H9 (cell line): Measurements from ENCODE around the gene COG4. TPM values are rescaled to one million over a fixed set of nuclear protein-coding genes. Genes with fewer than 3 reads are reported as not detected.
A peak's percentile ranks its signal among the peaks of the same experiment; 100 is the strongest.

Experiments used
- DNase-seq: peaks from one replicate; pipeline ENCODE4 v3.0.0-alpha.2; 2017
- H2AFZ ChIP-seq: one replicate; pipeline ENCODE4 v1.6.1; 2013; ENCODE audit warnings: mild to moderate bottlenecking, low read length, control low read depth, moderate library complexity
- H2AK5ac ChIP-seq: 2 replicates; pipeline ENCODE4 v1.6.1; 2013; ENCODE audit warnings: low read length, control low read depth, mixed read lengths; ENCODE audit not compliant: insufficient read length
- H2BK120ac ChIP-seq: one replicate; pipeline ENCODE4 v1.6.1; 2013; ENCODE audit warnings: low read depth, mild to moderate bottlenecking, low read length, control low read depth, inconsistent platforms; ENCODE audit not compliant: poor library complexity, severe bottlenecking
- H2BK12ac ChIP-seq: 2 replicates; pipeline ENCODE4 v1.6.1; 2013; ENCODE audit warnings: low read length, control low read depth, mixed read lengths, low read depth; ENCODE audit not compliant: insufficient read length
- H2BK15ac ChIP-seq: 2 replicates; pipeline ENCODE4 v1.6.1; 2013; ENCODE audit warnings: low read depth, low read length, control low read depth
- H2BK20ac ChIP-seq: one replicate; pipeline ENCODE4 v1.6.1; 2013; ENCODE audit warnings: low read depth, mild to moderate bottlenecking, low read length, control low read depth, inconsistent platforms; ENCODE audit not compliant: poor library complexity, severe bottlenecking
- H2BK5ac ChIP-seq: 2 replicates; pipeline ENCODE4 v1.6.1; 2013; ENCODE audit warnings: low read length, control low read depth, mixed read lengths; ENCODE audit not compliant: insufficient read length
- H3K14ac ChIP-seq: 2 replicates; pipeline ENCODE4 v1.6.1; 2013; ENCODE audit warnings: low read length, control low read depth; ENCODE audit not compliant: insufficient read depth
- H3K18ac ChIP-seq: 2 replicates; pipeline ENCODE4 v1.6.1; 2013; ENCODE audit warnings: low read depth, mild to moderate bottlenecking, mixed read lengths, low read length, control low read depth; ENCODE audit not compliant: insufficient read length
- H3K23ac ChIP-seq: 2 replicates; pipeline ENCODE4 v1.6.1; 2013; ENCODE audit warnings: low read length, control low read depth, mixed read lengths, low read depth; ENCODE audit not compliant: insufficient read length
- H3K23me2 ChIP-seq: 2 replicates; pipeline ENCODE4 v1.6.1; 2013; ENCODE audit warnings: low read depth, mild to moderate bottlenecking, mixed read lengths, low read length, control low read depth; ENCODE audit not compliant: insufficient read length, poor library complexity, severe bottlenecking
- H3K27ac ChIP-seq: 2 replicates; pipeline ENCODE4 v1.5.1; 2013; ENCODE audit warnings: low read length, control low read depth, mixed read lengths, low read depth; ENCODE audit not compliant: insufficient read length
- H3K27me3 ChIP-seq: 2 replicates; pipeline ENCODE4 v1.6.1; 2013; ENCODE audit warnings: low read length, control low read depth, inconsistent platforms; ENCODE audit not compliant: insufficient read depth
- H3K4ac ChIP-seq: 2 replicates; pipeline ENCODE4 v1.6.1; 2013; ENCODE audit warnings: low read depth, mild to moderate bottlenecking, control low read depth, inconsistent platforms, low read length, moderate library complexity
- H3K4me1 ChIP-seq: 2 replicates; pipeline ENCODE4 v1.6.1; 2013; ENCODE audit warnings: low read length, control low read depth, inconsistent platforms; ENCODE audit not compliant: insufficient read depth
- H3K4me2 ChIP-seq: 2 replicates; pipeline ENCODE4 v1.6.1; 2013; ENCODE audit warnings: low read length, control low read depth, mixed read lengths; ENCODE audit not compliant: insufficient read length, insufficient read depth
- H3K56ac ChIP-seq: 2 replicates; pipeline ENCODE4 v1.6.1; 2013; ENCODE audit warnings: low read depth, mild to moderate bottlenecking, mixed read lengths, low read length, control low read depth; ENCODE audit not compliant: insufficient read length
- H3K79me1 ChIP-seq: 2 replicates; pipeline ENCODE4 v1.6.1; 2013; ENCODE audit warnings: low read depth, mild to moderate bottlenecking, moderate library complexity, low read length, control low read depth, inconsistent platforms; ENCODE audit not compliant: insufficient read depth, poor library complexity, severe bottlenecking
- H3K79me2 ChIP-seq: 2 replicates; pipeline ENCODE4 v1.6.1; 2013; ENCODE audit warnings: low read length, control low read depth, inconsistent platforms; ENCODE audit not compliant: insufficient read depth
- H3K9ac ChIP-seq: 2 replicates; pipeline ENCODE4 v1.6.1; 2013; ENCODE audit warnings: low read length, control low read depth, mixed read lengths; ENCODE audit not compliant: insufficient read length; ENCODE audit errors: extremely low read depth
- H3K9me3 ChIP-seq: one replicate; pipeline ENCODE4 v1.6.1; 2013; ENCODE audit warnings: low read depth, low read length, inconsistent platforms; ENCODE audit not compliant: control insufficient read depth
- H3T11ph ChIP-seq: one replicate; pipeline ENCODE4 v1.6.1; 2013; ENCODE audit warnings: mild to moderate bottlenecking, low read length, control low read depth, inconsistent platforms
- H4K20me1 ChIP-seq: one replicate; pipeline ENCODE4 v1.6.1; 2013; ENCODE audit not compliant: control insufficient read depth, insufficient read length, insufficient read depth
- H4K5ac ChIP-seq: 2 replicates; pipeline ENCODE4 v1.6.1; 2013; ENCODE audit warnings: low read depth, mild to moderate bottlenecking, mixed read lengths, low read length, control low read depth; ENCODE audit not compliant: insufficient read length
- H4K8ac ChIP-seq: replicated peaks from 2 replicates; pipeline ENCODE4 v1.6.1; 2013; ENCODE audit warnings: low read length, control low read depth, mixed read lengths, low read depth; ENCODE audit not compliant: insufficient read length
- H4K91ac ChIP-seq: 2 replicates; pipeline ENCODE4 v1.6.1; 2013; ENCODE audit warnings: low read depth, mild to moderate bottlenecking, moderate library complexity, mixed read lengths, low read length, control low read depth; ENCODE audit not compliant: insufficient read length
- H3K27ac Mint-ChIP-seq, 3 experiments: 2 replicates in 2 of 3; 3 replicates in 1 of 3; pipeline ENCODE4 v1.8.0; 2020 to 2021; ENCODE audit warnings: mixed read lengths in 3 of 3, mild to moderate bottlenecking in 1 of 3, moderate library complexity in 1 of 3
- H3K27me3 Mint-ChIP-seq: 2 replicates; pipeline ENCODE4 v1.8.0; 2021; ENCODE audit warnings: low read depth, mild to moderate bottlenecking, moderate library complexity, mixed read lengths
- H3K36me3 Mint-ChIP-seq, 3 experiments: 2 replicates in 2 of 3; 3 replicates in 1 of 3; pipeline ENCODE4 v1.8.0; 2020 to 2021; ENCODE audit warnings: low read depth in 3 of 3, mixed read lengths in 3 of 3; ENCODE audit not compliant: insufficient read depth in 1 of 3
- H3K4me1 Mint-ChIP-seq, 2 experiments: 2 replicates each; pipeline ENCODE4 v1.8.0; 2020; ENCODE audit warnings: mixed read lengths in 2 of 2
- H3K4me3 Mint-ChIP-seq, 2 experiments: 2 replicates in 1 of 2; 3 replicates in 1 of 2; pipeline ENCODE4 v1.8.0; 2020 to 2021; ENCODE audit warnings: mild to moderate bottlenecking in 2 of 2, mixed read lengths in 2 of 2, moderate library complexity in 1 of 2
- H3K9me3 Mint-ChIP-seq, 2 experiments: 2 replicates in 1 of 2; 3 replicates in 1 of 2; pipeline ENCODE4 v1.8.0; 2020; ENCODE audit warnings: mild to moderate bottlenecking in 2 of 2, mixed read lengths in 2 of 2, moderate library complexity in 1 of 2
- WGBS: extraction: QIAGEN DNeasy Blood & Tissue Kit; methylation state at CpG from one replicate; pipeline ENCODE4 v1.1.7; 2013; ENCODE audit warnings: missing lambda C conversion rate, low lambda C conversion rate, mixed read lengths; ENCODE audit not compliant: insufficient read length; ENCODE audit errors: extremely low coverage; 5-methylcytosine and 5-hydroxymethylcytosine counted together
- total RNA-seq: library from RNA; stranded (reverse); gene quantifications from 2 replicates; pipeline ENCODE4 v1.2.1, GENCODE V29; 2021
- TF ChIP-seq, protein P1 (sequence below): fragments of 200-600 bp; sonication (generic); conservative IDR thresholded peaks from 3 replicates; pipeline ENCODE4 v1.8.0; 2021; ENCODE audit warnings: antibody characterized with exemption, mild to moderate bottlenecking

The COG4 gene
- total RNA-seq, 1 experiment from 2014 or later: 51.9 TPM

DNA sequence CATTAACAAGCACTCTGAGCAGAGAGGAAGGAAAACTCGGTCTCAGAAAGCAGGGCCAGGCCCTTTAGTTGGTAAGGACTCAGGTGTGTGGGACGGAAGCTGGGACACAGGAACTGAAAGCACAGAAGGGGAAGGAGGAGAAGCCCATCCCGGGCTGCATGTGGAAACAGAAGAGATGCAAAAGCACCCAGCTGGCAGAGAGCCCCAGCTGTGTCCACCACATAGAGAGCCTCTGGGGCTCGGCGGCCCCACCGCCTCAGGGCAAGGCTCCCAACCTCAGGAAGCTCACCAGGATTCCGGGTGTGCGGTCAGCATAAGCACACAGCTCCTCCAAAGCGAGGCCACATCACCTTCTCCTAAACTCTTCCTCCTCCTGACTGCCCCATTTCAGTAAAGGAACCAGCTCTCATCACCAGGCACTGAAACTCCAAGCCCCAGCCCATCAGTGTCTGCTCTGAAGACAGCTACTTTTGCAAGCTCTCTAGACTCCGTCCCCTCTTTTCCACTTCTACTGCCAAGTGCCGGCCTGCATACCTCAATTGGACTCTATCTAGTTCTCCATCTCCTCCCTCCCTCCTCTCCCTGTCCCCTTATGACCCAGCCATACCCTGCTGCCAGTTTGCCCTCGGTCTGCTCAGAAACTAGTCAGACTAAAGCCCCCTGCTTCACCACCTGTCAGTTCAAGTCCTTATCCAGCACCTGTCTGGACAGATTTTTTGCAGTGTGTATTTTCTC is 90.5 kb downstream of the COG4 start:
- H3K4me2 ChIP-seq: no peak overlapping the region

More for the DNA sequence above, 90.5 kb downstream of the COG4 start:
- DNase-seq: no peak
- H3K27me3 ChIP-seq: no peaks in the 10 kb centered on the region
- no peak overlapping the region for H3K4ac ChIP-seq
- Mint-ChIP-seq H3K27me3 (no peaks in the 10 kb centered on the region), H3K36me3 (peaks cover 7 to 15% (median 8%) of the 10 kb centered on the region in 3 experiments; a peak in 5 of 7 replicates), H3K4me1 (peaks cover 71 to 74% of the 10 kb centered on the region in 2 experiments), H3K27ac (peak overlapping the region; percentile 92 to 95 (median 94)), H3K9me3 (no peaks in the 10 kb centered on the region; a peak in 1 of 5 replicates), H3K4me3 (no peak overlapping the region; a peak in 1 of 5 replicates)
- TF ChIP-seq, protein P1, sequence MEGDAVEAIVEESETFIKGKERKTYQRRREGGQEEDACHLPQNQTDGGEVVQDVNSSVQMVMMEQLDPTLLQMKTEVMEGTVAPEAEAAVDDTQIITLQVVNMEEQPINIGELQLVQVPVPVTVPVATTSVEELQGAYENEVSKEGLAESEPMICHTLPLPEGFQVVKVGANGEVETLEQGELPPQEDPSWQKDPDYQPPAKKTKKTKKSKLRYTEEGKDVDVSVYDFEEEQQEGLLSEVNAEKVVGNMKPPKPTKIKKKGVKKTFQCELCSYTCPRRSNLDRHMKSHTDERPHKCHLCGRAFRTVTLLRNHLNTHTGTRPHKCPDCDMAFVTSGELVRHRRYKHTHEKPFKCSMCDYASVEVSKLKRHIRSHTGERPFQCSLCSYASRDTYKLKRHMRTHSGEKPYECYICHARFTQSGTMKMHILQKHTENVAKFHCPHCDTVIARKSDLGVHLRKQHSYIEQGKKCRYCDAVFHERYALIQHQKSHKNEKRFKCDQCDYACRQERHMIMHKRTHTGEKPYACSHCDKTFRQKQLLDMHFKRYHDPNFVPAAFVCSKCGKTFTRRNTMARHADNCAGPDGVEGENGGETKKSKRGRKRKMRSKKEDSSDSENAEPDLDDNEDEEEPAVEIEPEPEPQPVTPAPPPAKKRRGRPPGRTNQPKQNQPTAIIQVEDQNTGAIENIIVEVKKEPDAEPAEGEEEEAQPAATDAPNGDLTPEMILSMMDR: no peak
- H3K23ac ChIP-seq: no peak overlapping the region
- no peak overlapping the region for H4K5ac ChIP-seq
- H4K20me1 ChIP-seq: no peaks in the 10 kb centered on the region
- H3K4me1 ChIP-seq: peaks cover 22% of the 10 kb centered on the region
- H3K27ac ChIP-seq: no peak overlapping the region
- H2AK5ac ChIP-seq: no peak overlapping the region
- WGBS: no CpG with 5 or more reads among the region's 12 CpGs
- no peak overlapping the region for H2BK15ac ChIP-seq
- no peak overlapping the region for H2BK5ac ChIP-seq
- peaks cover 12% of the 10 kb centered on the region; the same call in 1 of the 2 replicates for H3K79me2 ChIP-seq
- H3T11ph ChIP-seq: no peak overlapping the region
- no peak overlapping the region for H3K56ac ChIP-seq
- no peak overlapping the region for H2BK20ac ChIP-seq
- H3K9ac ChIP-seq: no peak overlapping the region
- no peaks in the 10 kb centered on the region for H3K9me3 ChIP-seq
- H3K23me2 ChIP-seq: peaks cover 10% of the 10 kb centered on the region
- H4K91ac ChIP-seq: no peak overlapping the region
- no peak overlapping the region for H2BK12ac ChIP-seq
- no peaks in the 10 kb centered on the region for H3K79me1 ChIP-seq
- no peak overlapping the region for H3K18ac ChIP-seq
- H2BK120ac ChIP-seq: no peak overlapping the region
- H2AFZ ChIP-seq: no peak overlapping the region
- H3K14ac ChIP-seq: 0 out of 2 replicates have a peak overlapping the region, but pooled peaks have one; percentile 10
- H4K8ac ChIP-seq: no peak overlapping the region
